Transverse colon (tissue), 4 donors: Measurements from ENCODE around the gene CPOX. TPM values are rescaled to one million over a fixed set of nuclear protein-coding genes. Genes with fewer than 3 reads are reported as not detected.
A peak's percentile ranks its signal among the peaks of the same experiment; 100 is the strongest.
"Not testable (repeated sequence)": the region's sequence is repeated elsewhere in the genome, so short reads cannot be mapped to it uniquely, and the experiment has no call there.

Experiments used
- DNase-seq: peaks from one replicate; pipeline ENCODE4 v3.0.0-alpha.2; 2019
- H3K27ac ChIP-seq, 4 donors: fragments of 200-600 bp; sonication (generic); 2 replicates each; pipeline ENCODE4 v1.5.1; 2016 to 2018; ENCODE audit warnings: inconsistent platforms in 4 of 4
- H3K27me3 ChIP-seq: fragments of 200-600 bp; sonication (generic); 2 replicates; pipeline ENCODE4 v1.5.1; 2017; ENCODE audit warnings: inconsistent platforms
- H3K36me3 ChIP-seq, 4 donors: fragments of 200-600 bp; sonication (generic); 2 replicates each; pipeline ENCODE4 v1.5.1; 2017 to 2019; ENCODE audit warnings: inconsistent platforms in 4 of 4
- H3K4me1 ChIP-seq, 4 donors: fragments of 200-600 bp; sonication (generic); 2 replicates each; pipeline ENCODE4 v1.5.1; 2017 to 2020; ENCODE audit warnings: inconsistent platforms in 4 of 4
- H3K4me3 ChIP-seq, 4 donors: fragments of 200-600 bp; sonication (generic); 1 replicate in 1 of 4; 2 replicates in 3 of 4; pipeline versions ENCODE4 v1.5.1 to v1.6.1; 2017 to 2019; ENCODE audit warnings: inconsistent platforms in 4 of 4
- H3K9me3 ChIP-seq, 2 donors: fragments of 200-600 bp; sonication (generic); 2 replicates each; pipeline ENCODE4 v1.5.1; 2017 to 2019; ENCODE audit warnings: inconsistent platforms in 2 of 2
- EP300 ChIP-seq: sonication (generic); formaldehyde crosslinking; IDR thresholded peaks from one replicate; pipeline ENCODE4 v1.6.1; 2017; ENCODE audit warnings: antibody characterized with exemption, low read depth
- POLR2A ChIP-seq: fragments of 450-650 bp; IDR thresholded peaks from one replicate; pipeline ENCODE4 v1.6.1; 2016; ENCODE audit warnings: antibody characterized with exemption, mild to moderate bottlenecking, moderate library complexity
- POLR2AphosphoS5 ChIP-seq, 3 donors: sonication (generic); formaldehyde crosslinking; IDR thresholded peaks; one replicate each; pipeline ENCODE4 v1.6.1; 2016; ENCODE audit warnings: antibody characterized with exemption in 3 of 3
- WGBS, 2 donors: methylation state at CpG; one replicate each; pipeline ENCODE4 v1.1.5; 2018; ENCODE audit warnings: low coverage in 1 of 2; 5-methylcytosine and 5-hydroxymethylcytosine counted together
- in situ Hi-C, 4 donors: fragments of 200-750 bp; cut with MboI; loops; one replicate each; pipeline versions ENCODE4 v1.15.0 to v1.15.1; 2017; ENCODE audit warnings: low sequenced_read_pairs in 3 of 4, low pct_ligation_motif_present in 1 of 4, low pct_unique_long_range_greater_than_20kb in 1 of 4
- intact Hi-C: fragments of 100-400 bp; cut with DNase I; formaldehyde crosslinking; loops from one replicate; pipeline ENCODE4 v1.15.1; 2023; ENCODE audit warnings: low total_unique reads
- total RNA-seq, 4 donors: library from RNA; depleted of rRNA; stranded (reverse); fragments of >200 nt; gene quantifications; one replicate each; pipeline ENCODE4 v1.1.0, GENCODE V29; 2016
- TF ChIP-seq, protein P1 (sequence below), 5 experiments: fragments of 200-600 bp in 3 of 5; fragments of 450-650 bp in 2 of 5; sonication (generic) in 3 of 5; IDR thresholded peaks; 1 replicate in 2 of 5; 2 replicates in 3 of 5; pipeline ENCODE4 v1.5.1; 2016 to 2017; ENCODE audit warnings: antibody characterized with exemption in 5 of 5, inconsistent platforms in 3 of 5, mild to moderate bottlenecking in 2 of 5, moderate library complexity in 1 of 5

CPOX gene
- total RNA-seq, 4 donors from 2014 or later = 17.9 to 30.7 (median 26.3) TPM

- no peak overlapping the region for H3K27ac ChIP-seq
- no peaks in the 10 kb centered on the region for H3K36me3 ChIP-seq
- 79 to 81% methylated on average over 2 of the region's 2 CpGs for WGBS, 2 donors
- no peaks in the 10 kb centered on the region for H3K9me3 ChIP-seq
- no peaks in the 10 kb centered on the region for H3K27me3 ChIP-seq
- TF ChIP-seq, protein P1, sequence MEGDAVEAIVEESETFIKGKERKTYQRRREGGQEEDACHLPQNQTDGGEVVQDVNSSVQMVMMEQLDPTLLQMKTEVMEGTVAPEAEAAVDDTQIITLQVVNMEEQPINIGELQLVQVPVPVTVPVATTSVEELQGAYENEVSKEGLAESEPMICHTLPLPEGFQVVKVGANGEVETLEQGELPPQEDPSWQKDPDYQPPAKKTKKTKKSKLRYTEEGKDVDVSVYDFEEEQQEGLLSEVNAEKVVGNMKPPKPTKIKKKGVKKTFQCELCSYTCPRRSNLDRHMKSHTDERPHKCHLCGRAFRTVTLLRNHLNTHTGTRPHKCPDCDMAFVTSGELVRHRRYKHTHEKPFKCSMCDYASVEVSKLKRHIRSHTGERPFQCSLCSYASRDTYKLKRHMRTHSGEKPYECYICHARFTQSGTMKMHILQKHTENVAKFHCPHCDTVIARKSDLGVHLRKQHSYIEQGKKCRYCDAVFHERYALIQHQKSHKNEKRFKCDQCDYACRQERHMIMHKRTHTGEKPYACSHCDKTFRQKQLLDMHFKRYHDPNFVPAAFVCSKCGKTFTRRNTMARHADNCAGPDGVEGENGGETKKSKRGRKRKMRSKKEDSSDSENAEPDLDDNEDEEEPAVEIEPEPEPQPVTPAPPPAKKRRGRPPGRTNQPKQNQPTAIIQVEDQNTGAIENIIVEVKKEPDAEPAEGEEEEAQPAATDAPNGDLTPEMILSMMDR (IDR thresholded peaks at IDR 0.05) = no peak
- TF ChIP-seq POLR2A (no peak), POLR2AphosphoS5 (IDR thresholded peaks at IDR 0.05) (no peak), EP300 (no peak)
- DNase-seq = no peak
- no peak overlapping the region for H3K4me3 ChIP-seq
- peaks cover 0 to 4% (median 2%) of the 10 kb centered on the region in 4 donors for H3K4me1 ChIP-seq
- intact Hi-C loops (no loop called here), in situ Hi-C loops (no loop called here)
These were observed 32.5 kb downstream of the CPOX start for GRCh38 chr3:98560911-98561310.

GRCh38 chr3:98559769-98560168 is 33.6 kb downstream of the CPOX start:
- intact Hi-C loops = not testable (repeated sequence)

DNA sequence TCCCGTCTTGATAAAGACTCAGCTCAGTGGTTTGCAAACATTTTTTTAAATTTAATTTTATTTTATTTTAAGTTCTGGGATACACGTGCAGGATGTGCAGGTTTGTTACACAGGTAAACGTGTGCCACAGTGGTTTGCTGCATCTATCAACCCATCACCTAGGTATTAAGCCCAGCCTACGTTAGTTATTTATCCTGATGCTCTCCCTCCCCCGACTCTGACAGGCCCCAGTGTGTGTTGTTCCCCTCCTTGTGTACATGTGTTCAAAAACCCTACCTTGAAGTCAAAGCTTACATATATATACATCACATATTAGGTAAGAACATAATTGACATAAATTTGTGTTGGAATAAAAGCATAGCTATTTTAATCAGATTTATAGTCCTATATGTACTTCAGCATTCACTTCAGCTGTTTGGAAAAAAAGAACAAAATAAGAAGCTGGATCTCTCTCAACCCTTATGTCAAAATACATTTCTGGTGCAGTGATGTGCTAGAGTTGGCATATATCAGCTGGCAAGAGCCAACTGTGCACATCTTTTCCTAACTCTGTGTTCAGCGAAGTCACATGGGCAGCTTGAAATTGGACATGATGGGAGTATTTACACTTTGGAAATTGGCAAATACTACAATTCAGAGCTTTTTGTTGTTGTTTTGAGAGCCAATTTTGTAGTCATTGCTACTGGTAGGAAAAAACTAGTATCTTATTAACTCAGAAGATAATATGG is 35.1 kb downstream of the CPOX start:
- 80 to 81% methylated on average over 5 to 6 of the region's 6 CpGs for WGBS, 2 donors
- no peak for DNase-seq
- no peak overlapping the region for H3K4me3 ChIP-seq
- intact Hi-C loops = no loop called here
- peak overlapping the region; percentile 19 to 70 (median 50) for H3K27ac ChIP-seq
- no peaks in the 10 kb centered on the region for H3K27me3 ChIP-seq
- no peak for TF ChIP-seq EP300
- no peak for TF ChIP-seq POLR2AphosphoS5 (IDR thresholded peaks at IDR 0.05)
- no peak for TF ChIP-seq POLR2A
- TF ChIP-seq, protein P1 (IDR thresholded peaks at IDR 0.05) = no peak
- in situ Hi-C loops = no loop called here
- no peaks in the 10 kb centered on the region for H3K36me3 ChIP-seq
- H3K9me3 ChIP-seq = no peaks in the 10 kb centered on the region
- no peaks in the 10 kb centered on the region for H3K4me1 ChIP-seq

More at GRCh38 chr3:98559769-98560168, 33.6 kb downstream of the CPOX start:
- H3K4me3 ChIP-seq, DNase-seq, H3K4me1 ChIP-seq, H3K27me3 ChIP-seq, in situ Hi-C loops, H3K36me3 ChIP-seq, H3K9me3 ChIP-seq, H3K27ac ChIP-seq: not testable (repeated sequence)
- WGBS, 2 donors = 92 to 100% methylated on average over 2 of the region's 2 CpGs

GRCh38 chr3:98557324-98558010 is 35.9 kb downstream of the CPOX start:
- in situ Hi-C loops = no loop called here

More at GRCh38 chr3:98557324-98558010, 35.9 kb downstream of the CPOX start:
- no peak for TF ChIP-seq EP300
- TF ChIP-seq POLR2A = no peak
- TF ChIP-seq POLR2AphosphoS5 (IDR thresholded peaks at IDR 0.05) = no peak
- TF ChIP-seq, protein P1 (IDR thresholded peaks at IDR 0.05) = no peak
- peak overlapping the region; percentile 37 to 70 (median 62) for H3K27ac ChIP-seq
- H3K27me3 ChIP-seq = no peaks in the 10 kb centered on the region
- peaks cover 0 to under 1% (median 0%) of the 10 kb centered on the region in 4 donors for H3K4me1 ChIP-seq
- DNase-seq = no peak
- 57 to 68% methylated on average over 4 of the region's 4 CpGs for WGBS, 2 donors
- H3K4me3 ChIP-seq = no peak overlapping the region
- no peaks in the 10 kb centered on the region for H3K36me3 ChIP-seq
- no peaks in the 10 kb centered on the region for H3K9me3 ChIP-seq
- intact Hi-C loops = no loop called here
